Endothelial cell of umbilical vein (primary cell): ENCODE measurements around the gene DPH2.

Experiments used
- JUN ChIP-seq: IDR thresholded peaks from 2 replicates; pipeline ENCODE4 v1.6.1; 2011; ENCODE audit warnings: borderline replicate concordance, low read depth; ENCODE audit not compliant: insufficient read length, insufficient read depth
- POLR2A ChIP-seq: IDR thresholded peaks from 2 replicates; pipeline ENCODE4 v1.6.1; 2012; ENCODE audit warnings: low read depth, mild to moderate bottlenecking, control low read depth, low read length

GRCh38 chr1:43935711-43936427 lies 33.9 kb upstream of the DPH2 start:
- no peak for TF ChIP-seq POLR2A
- no peak for TF ChIP-seq JUN
